GM23248 (cell line): Measurements from ENCODE around the gene GRM7.

Experiments used
- EZH2 ChIP-seq: fragments of 200-600 bp; sonication (generic); IDR thresholded peaks from 2 replicates; pipeline ENCODE4 v1.6.1; 2018; ENCODE audit warnings: antibody characterized with exemption, mild to moderate bottlenecking; ENCODE audit not compliant: insufficient read depth, poor library complexity, severe bottlenecking
- EZH2phosphoT487 ChIP-seq: fragments of 200-600 bp; sonication (generic); IDR thresholded peaks from 2 replicates; pipeline ENCODE4 v1.6.1; 2018; ENCODE audit warnings: antibody characterized with exemption, moderate library complexity, mild to moderate bottlenecking, low read depth; ENCODE audit not compliant: insufficient read depth

DNA sequence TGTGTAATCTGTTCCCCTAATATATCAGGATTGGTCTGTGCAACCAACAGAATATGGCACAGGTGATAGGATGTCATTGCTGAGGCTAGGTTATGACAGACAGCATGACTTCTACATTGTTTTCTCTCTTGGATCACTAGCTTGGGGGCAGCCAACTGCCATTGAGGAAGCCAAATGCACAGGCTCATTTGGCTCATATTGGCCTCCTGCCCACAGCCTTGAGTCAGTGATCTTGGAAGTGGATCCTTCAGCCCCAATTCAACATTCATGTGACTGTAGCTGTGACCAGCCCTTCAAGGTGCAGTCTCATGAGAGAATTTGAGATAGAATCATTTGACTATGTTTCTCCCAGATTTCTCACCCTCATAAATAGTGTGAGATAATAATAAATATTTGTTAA is 675.6 kb downstream of the GRM7 start:
- no peak for TF ChIP-seq EZH2phosphoT487
- no peak for TF ChIP-seq EZH2
